Activated CD8-positive, alpha-beta T cell treated with anti-CD3 and anti-CD28 coated beads for 36 hours (primary cell): ENCODE measurements around the gene CCT2. TPM values are rescaled to one million over a fixed set of nuclear protein-coding genes. Genes with fewer than 3 reads are reported as not detected.

ENCODE experiments used
- ATAC-seq: fragments of 200-7000 bp; cut with Tn5 transposase; one replicate; pipeline ENCODE4 v1.10.0; 2021; ENCODE audit warnings: mild to moderate bottlenecking, moderate library complexity
- CTCF ChIA-PET: fragments of 350-600 bp; sonication (Branson Sonifier 250); formaldehyde crosslinking; loops from one replicate; lab custom pipeline; 2021; ENCODE audit warnings: antibody characterized with exemption; lab: Charles Lee
- POLR2A ChIA-PET: fragments of 350-600 bp; sonication (Branson Sonifier 250); formaldehyde crosslinking; loops from one replicate; lab custom pipeline; 2021; ENCODE audit warnings: antibody characterized with exemption; lab: Charles Lee
- DNase-seq: peaks from one replicate; pipeline ENCODE4 v3.0.0-alpha.2; 2020
- H3K27ac Mint-ChIP-seq: one replicate; pipeline ENCODE4 v1.8.0; 2021; ENCODE audit warnings: mild to moderate bottlenecking, mixed read lengths
- H3K27me3 Mint-ChIP-seq: one replicate; pipeline ENCODE4 v1.8.0; 2021; ENCODE audit warnings: mixed read lengths
- H3K36me3 Mint-ChIP-seq: one replicate; pipeline ENCODE4 v1.8.0; 2021; ENCODE audit warnings: low read depth, mixed read lengths
- H3K4me1 Mint-ChIP-seq: one replicate; pipeline ENCODE4 v1.8.0; 2021; ENCODE audit warnings: low read depth, mixed read lengths
- H3K4me3 Mint-ChIP-seq: one replicate; pipeline ENCODE4 v1.8.0; 2021; ENCODE audit warnings: mild to moderate bottlenecking, moderate library complexity, mixed read lengths
- H3K9me3 Mint-ChIP-seq: one replicate; pipeline ENCODE4 v1.8.0; 2021; ENCODE audit warnings: mixed read lengths
- intact Hi-C: fragments of 100-400 bp; cut with micrococcal nuclease; formaldehyde crosslinking; loops from one replicate; pipeline ENCODE4 v1.10.0; 2022
- total RNA-seq, 2 experiments: library from RNA; stranded (reverse); gene quantifications; one replicate each; pipeline ENCODE4 v1.2.3, GENCODE V29; 2021
- TF ChIP-seq, protein P1 (sequence below): fragments of 200-600 bp; IDR thresholded peaks from one replicate; pipeline ENCODE4 v1.8.0; 2022; ENCODE audit warnings: antibody characterized with exemption, mild to moderate bottlenecking

Gene CCT2
- total RNA-seq, 2 experiments from 2014 or later, result 389 to 403 TPM

DNA sequence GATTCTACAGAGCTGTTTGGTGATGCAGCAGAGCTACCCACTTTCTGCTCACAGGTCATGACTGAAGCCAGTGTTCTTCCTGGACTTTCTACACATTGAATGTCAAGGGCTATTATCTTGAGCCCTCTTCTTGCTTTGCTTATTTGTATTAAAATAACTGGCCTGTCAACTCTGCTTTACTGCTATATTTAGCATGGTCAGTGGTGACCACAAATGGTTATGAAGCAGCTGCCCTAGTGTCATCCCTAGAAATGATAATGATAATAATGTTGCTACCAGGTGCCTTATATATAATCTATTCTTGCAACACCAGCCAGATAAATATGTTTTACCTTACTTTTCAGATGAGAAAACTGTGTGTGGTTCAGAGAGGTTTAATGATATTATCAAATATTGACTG is 28.1 kb downstream of the CCT2 start:
- Mint-ChIP-seq H3K27ac (no peak overlapping the region), H3K27me3 (peaks cover 6% of the 10 kb centered on the region), H3K36me3 (no peaks in the 10 kb centered on the region), H3K4me3 (no peak overlapping the region), H3K4me1 (no peaks in the 10 kb centered on the region), H3K9me3 (no peaks in the 10 kb centered on the region)
- ChIA-PET CTCF (interaction anchor here (0.6 kb wide), 1 partner anchor 26 kb away, joined by 3 read pairs; no protein-coding TSS in a partner anchor), POLR2A (no interaction called here)
- intact Hi-C loops, result no loop called here
- DNase-seq, result no peak
- no peak for ATAC-seq
- TF ChIP-seq, protein P1, sequence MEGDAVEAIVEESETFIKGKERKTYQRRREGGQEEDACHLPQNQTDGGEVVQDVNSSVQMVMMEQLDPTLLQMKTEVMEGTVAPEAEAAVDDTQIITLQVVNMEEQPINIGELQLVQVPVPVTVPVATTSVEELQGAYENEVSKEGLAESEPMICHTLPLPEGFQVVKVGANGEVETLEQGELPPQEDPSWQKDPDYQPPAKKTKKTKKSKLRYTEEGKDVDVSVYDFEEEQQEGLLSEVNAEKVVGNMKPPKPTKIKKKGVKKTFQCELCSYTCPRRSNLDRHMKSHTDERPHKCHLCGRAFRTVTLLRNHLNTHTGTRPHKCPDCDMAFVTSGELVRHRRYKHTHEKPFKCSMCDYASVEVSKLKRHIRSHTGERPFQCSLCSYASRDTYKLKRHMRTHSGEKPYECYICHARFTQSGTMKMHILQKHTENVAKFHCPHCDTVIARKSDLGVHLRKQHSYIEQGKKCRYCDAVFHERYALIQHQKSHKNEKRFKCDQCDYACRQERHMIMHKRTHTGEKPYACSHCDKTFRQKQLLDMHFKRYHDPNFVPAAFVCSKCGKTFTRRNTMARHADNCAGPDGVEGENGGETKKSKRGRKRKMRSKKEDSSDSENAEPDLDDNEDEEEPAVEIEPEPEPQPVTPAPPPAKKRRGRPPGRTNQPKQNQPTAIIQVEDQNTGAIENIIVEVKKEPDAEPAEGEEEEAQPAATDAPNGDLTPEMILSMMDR, result no peak

DNA sequence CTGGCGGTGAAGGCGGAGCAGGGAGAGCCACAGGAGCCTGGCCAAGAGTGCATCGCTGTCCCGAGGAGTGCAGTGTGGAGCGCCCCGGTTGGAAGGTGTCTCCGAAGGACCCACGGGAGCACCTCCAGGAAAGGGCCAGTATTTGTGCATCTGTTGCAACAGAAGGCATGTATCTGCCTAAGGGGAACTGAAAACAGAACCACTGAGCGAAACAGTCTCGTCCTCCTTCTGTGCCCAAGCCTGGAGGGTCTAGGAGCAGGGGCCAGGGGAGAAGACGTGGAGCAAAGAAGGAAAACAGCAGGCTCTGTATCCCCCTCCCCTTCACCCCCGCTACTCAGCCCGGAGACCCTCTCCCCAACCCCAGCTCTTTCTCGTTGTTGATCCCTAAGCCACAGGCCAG is 30.8 kb downstream of the CCT2 start:
- no peaks in the 10 kb centered on the region for H3K4me1 Mint-ChIP-seq
- ChIA-PET CTCF (interaction anchor here (2.4 kb wide), 1 partner anchor 24 kb away, joined by 16 read pairs; no protein-coding TSS in a partner anchor), POLR2A (no interaction called here)
- TF ChIP-seq, protein P1, result no peak
- no peak overlapping the region for H3K27ac Mint-ChIP-seq
- H3K27me3 Mint-ChIP-seq, result peaks cover 10% of the 10 kb centered on the region
- ATAC-seq (no peak), DNase-seq (no peak)
- no peaks in the 10 kb centered on the region for H3K9me3 Mint-ChIP-seq
- H3K36me3 Mint-ChIP-seq, result no peaks in the 10 kb centered on the region
- intact Hi-C loops, result no loop called here
- H3K4me3 Mint-ChIP-seq, result no peak overlapping the region

DNA sequence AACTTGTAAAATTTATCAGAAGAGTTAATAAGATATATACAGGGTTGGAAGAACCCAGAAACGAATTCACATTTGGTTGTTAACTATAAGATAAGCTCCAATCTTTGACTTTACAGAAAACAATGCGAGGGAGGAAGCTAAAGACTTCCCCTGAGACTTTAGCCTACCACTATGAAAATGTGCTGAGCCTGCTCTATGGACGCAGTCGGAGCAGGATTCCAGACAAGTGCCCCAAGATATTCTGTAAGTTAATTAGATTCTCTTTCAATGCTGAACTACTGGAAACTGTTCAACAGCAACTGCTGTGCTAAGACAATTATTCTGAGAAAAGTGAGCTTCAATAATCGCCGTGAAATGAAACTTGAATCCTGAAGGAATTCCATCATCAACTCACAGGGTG is 33.8 kb downstream of the CCT2 start:
- no peaks in the 10 kb centered on the region for H3K9me3 Mint-ChIP-seq
- no peak overlapping the region for H3K4me3 Mint-ChIP-seq
- POLR2A ChIA-PET, result no interaction called here
- ATAC-seq (no peak), DNase-seq (no peak)
- CTCF ChIA-PET, result interaction anchor here (1.2 kb wide), 1 partner anchor 19 kb away, joined by 3 read pairs; no protein-coding TSS in a partner anchor
- no peaks in the 10 kb centered on the region for H3K36me3 Mint-ChIP-seq
- TF ChIP-seq, protein P1, result no peak
- no peaks in the 10 kb centered on the region for H3K4me1 Mint-ChIP-seq
- peaks cover 10% of the 10 kb centered on the region for H3K27me3 Mint-ChIP-seq
- H3K27ac Mint-ChIP-seq, result no peak overlapping the region
- intact Hi-C loops, result no loop called here

DNA sequence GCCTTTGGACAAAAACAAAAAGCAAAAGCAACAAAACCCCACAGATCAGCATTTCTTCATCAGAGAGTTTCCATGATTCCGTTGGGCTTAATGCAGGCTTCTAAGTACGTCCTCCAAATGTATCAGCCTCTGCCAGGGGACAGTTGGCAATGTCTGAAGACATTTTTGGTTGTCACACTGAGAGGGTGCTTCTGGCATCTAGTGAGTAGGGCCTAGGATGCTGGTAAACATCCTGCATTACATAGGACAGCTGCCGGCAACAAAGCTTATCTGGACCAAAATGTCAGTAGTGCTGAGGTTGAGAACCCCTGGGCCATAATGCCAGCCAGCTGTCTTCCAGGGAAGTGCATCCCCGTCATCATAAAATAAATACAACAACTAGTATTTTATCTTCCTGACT is 34.8 kb downstream of the CCT2 start:
- CTCF ChIA-PET, result interaction anchor here (1.3 kb wide), 1 partner anchor 49 kb away, joined by 3 read pairs; no protein-coding TSS in a partner anchor
- peaks cover 10% of the 10 kb centered on the region for H3K27me3 Mint-ChIP-seq
- intact Hi-C loops, result no loop called here

DNA sequence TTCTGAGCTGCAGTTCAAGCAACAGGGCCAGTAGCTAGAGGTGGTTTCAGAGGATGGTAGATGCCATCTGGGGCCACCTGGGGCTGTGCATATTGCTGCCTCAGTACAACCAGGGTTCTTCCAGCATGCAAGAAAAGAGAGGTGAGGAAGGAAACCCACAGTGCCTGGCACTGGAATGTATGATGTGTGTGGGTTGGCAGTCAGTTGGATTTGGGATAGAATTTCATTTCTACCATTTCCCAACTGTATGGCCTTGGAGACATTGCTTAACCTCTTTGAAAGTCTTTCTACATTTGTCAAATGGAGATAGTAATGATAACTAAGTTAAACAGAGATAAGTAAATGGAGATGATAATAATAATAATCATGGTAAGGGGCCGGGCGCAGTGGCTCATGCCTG is 35.7 kb downstream of the CCT2 start:
- TF ChIP-seq, protein P1, result no peak
- Mint-ChIP-seq H3K36me3 (no peaks in the 10 kb centered on the region), H3K27me3 (peaks cover 4% of the 10 kb centered on the region), H3K4me1 (no peaks in the 10 kb centered on the region), H3K9me3 (no peaks in the 10 kb centered on the region), H3K4me3 (no peak overlapping the region), H3K27ac (no peak overlapping the region)
- intact Hi-C loops, result no loop called here
- ATAC-seq (no peak), DNase-seq (no peak)
- CTCF ChIA-PET, result interaction anchor here (1.3 to 1.4 kb wide), 2 partner anchors 13 to 50 kb away, joined by 3 read pairs; no protein-coding TSS in a partner anchor
- POLR2A ChIA-PET, result no interaction called here

More for the DNA sequence above, 34.8 kb downstream of the CCT2 start:
- Mint-ChIP-seq H3K27ac (no peak overlapping the region), H3K36me3 (no peaks in the 10 kb centered on the region), H3K4me1 (no peaks in the 10 kb centered on the region), H3K4me3 (no peak overlapping the region), H3K9me3 (no peaks in the 10 kb centered on the region)
- ATAC-seq, result no peak
- no peak for DNase-seq
- POLR2A ChIA-PET, result no interaction called here
- TF ChIP-seq, protein P1, result no peak
